ENCODE data around the gene BLOC1S3. TPM values are rescaled to one million over a fixed set of nuclear protein-coding genes. Genes with fewer than 3 reads are reported as not detected.

The BLOC1S3 gene
- total RNA-seq = 21.7 TPM

GRCh38 chr19:45178262-45179071 is at the start of gene BLOC1S3:
BLOC1S3 (plus strand) TSS chr19:45178784; CDS start chr19:45179297, 513 bp downstream.
- peak; percentile 100 for DNase-seq (ENCODE audit: low spot score)

GRCh38 chr19:45128806-45129205 is 49.8 kb upstream of the BLOC1S3 start:
- no peak for DNase-seq (ENCODE audit: low spot score)

- DNase-seq (ENCODE audit: low spot score) = no peak
These were observed 48.3 kb upstream of the BLOC1S3 start for GRCh38 chr19:45130236-45130635.

- DNase-seq (ENCODE audit: low spot score) = peak; percentile 24
These were observed 47.5 kb upstream of the BLOC1S3 start for GRCh38 chr19:45130888-45131615.

- no peak for DNase-seq (ENCODE audit: low spot score)
These were observed 44.9 kb upstream of the BLOC1S3 start for GRCh38 chr19:45133661-45134060.

- no peak for DNase-seq (ENCODE audit: low spot score)
These were observed 43.3 kb upstream of the BLOC1S3 start for GRCh38 chr19:45135176-45135885.

GRCh38 chr19:45136507-45137178 is 41.9 kb upstream of the BLOC1S3 start:
- DNase-seq (ENCODE audit: low spot score) = no peak

GRCh38 chr19:45137179-45137761 is 41.3 kb upstream of the BLOC1S3 start:
- no peak for DNase-seq (ENCODE audit: low spot score)

GRCh38 chr19:45138303-45138751 is 40.3 kb upstream of the BLOC1S3 start:
- no peak for DNase-seq (ENCODE audit: low spot score)

- no peak for DNase-seq (ENCODE audit: low spot score)
These were observed 39.1 kb upstream of the BLOC1S3 start for GRCh38 chr19:45139286-45140143.

- DNase-seq (ENCODE audit: low spot score) = no peak
These were observed 38.5 kb upstream of the BLOC1S3 start for GRCh38 chr19:45140144-45140503.

GRCh38 chr19:45140533-45140932 is 38.1 kb upstream of the BLOC1S3 start:
- DNase-seq (ENCODE audit: low spot score) = no peak

GRCh38 chr19:45141203-45141900 is 37.2 kb upstream of the BLOC1S3 start:
- no peak for DNase-seq (ENCODE audit: low spot score)

- no peak for DNase-seq (ENCODE audit: low spot score)
These were observed 36.4 kb upstream of the BLOC1S3 start for GRCh38 chr19:45142016-45142725.

GRCh38 chr19:45142726-45143110 is 35.9 kb upstream of the BLOC1S3 start:
- DNase-seq (ENCODE audit: low spot score) = no peak

- DNase-seq (ENCODE audit: low spot score) = no peak
These were observed 33.9 kb upstream of the BLOC1S3 start for GRCh38 chr19:45144431-45145269.

GRCh38 chr19:45145270-45146189 is 33.1 kb upstream of the BLOC1S3 start:
- DNase-seq (ENCODE audit: low spot score) = no peak

Measured in mucosa of gallbladder (tissue), 1 donor.